NCI-H2107 (cell line): Measurements from ENCODE around the gene GABRG3.

Source experiments
- DNase-seq: peaks from one replicate; lab custom pipeline; 2025; lab: John Stamatoyannopoulos, UW

GABRG3 gene

GRCh38 chr15:27064080-27064479 lies 93.1 kb downstream of the GABRG3 start:
- no peak for DNase-seq

GRCh38 chr15:27065151-27065550 lies 94.2 kb downstream of the GABRG3 start:
- no peak for DNase-seq

- no peak for DNase-seq
Measured at GRCh38 chr15:27065785-27066184, 94.8 kb downstream of the GABRG3 start.

DNA sequence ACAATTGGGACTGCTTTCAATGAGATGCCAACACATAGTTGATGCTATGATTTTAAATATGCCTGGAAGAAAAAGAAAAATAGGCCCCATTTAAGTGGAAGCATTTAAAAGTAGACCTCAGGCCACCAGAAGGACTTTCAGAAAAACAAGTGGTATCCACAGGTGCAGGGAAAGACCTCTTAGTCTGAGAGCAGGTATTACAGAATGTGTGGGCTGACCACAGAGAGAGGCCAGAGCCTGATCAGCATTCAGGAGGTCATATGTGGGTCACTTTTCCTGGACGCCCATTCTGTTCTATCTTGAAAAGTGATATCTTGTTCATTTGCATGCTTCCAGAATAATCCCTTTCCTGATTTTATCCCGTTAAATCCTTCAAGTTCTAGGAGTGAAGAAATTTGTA lies 95.5 kb downstream of the GABRG3 start:
- DNase-seq, result no peak

DNA sequence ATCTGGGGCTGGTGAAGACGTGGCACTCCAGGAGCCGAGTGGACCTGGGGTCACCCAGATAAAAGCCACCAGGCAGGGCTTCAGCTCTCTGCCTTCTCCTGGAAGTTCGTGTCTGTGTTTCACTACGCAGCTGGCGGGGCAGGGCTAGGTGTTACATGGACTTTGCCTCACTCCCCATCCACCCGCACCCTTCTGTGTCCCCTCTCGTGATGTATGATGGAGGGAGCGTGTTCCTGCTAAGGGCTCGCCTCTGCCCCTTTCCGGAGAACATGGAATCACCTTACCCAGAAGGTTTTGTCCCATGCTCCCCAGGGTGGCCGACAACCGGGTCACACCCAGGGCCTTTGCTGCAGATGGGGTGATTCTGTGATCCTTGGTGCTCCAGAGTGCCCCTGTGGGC lies 96.2 kb downstream of the GABRG3 start:
- DNase-seq, result no peak

GRCh38 chr15:27070841-27071240 lies 99.9 kb downstream of the GABRG3 start:
- DNase-seq, result no peak

DNA sequence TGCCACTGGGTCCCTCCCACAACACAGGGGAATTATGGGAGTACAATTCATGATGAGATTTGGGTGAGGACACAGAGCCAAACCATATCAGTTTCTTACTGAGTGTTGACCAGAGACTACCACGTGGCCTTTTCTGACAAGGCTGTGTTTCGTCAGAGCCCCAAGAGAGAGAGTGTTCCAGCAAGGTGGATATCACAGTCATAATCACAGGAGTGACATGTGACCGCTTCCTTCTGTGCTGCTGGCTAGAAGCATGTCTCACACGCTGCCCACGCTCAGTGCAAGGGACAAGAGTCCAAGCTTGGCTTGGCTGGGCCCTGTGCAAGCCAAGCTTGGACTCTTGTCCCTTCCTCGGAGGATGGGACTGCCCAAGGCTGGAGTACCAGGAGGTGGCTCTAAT lies 103.2 kb downstream of the GABRG3 start:
- no peak for DNase-seq

DNA sequence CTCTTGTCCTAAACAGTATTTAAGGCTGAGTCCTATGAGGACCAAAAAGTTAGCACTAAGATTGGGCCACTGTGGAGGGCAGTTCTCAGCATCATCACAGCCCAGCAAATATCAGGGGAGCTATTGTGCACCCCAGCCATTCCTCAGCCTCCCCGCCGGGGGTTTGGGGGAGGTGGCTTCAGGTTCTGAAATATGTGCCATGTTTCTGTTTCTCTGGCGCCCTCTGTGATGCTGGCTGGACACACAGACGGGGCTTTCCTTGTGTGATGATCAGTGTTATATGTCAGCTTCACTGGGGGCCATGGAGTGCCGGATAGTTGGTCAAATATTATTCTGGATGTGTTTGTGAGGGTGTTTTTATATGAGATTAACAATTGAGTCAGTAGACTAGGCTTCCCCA lies 106.8 kb downstream of the GABRG3 start:
- no peak for DNase-seq

DNA sequence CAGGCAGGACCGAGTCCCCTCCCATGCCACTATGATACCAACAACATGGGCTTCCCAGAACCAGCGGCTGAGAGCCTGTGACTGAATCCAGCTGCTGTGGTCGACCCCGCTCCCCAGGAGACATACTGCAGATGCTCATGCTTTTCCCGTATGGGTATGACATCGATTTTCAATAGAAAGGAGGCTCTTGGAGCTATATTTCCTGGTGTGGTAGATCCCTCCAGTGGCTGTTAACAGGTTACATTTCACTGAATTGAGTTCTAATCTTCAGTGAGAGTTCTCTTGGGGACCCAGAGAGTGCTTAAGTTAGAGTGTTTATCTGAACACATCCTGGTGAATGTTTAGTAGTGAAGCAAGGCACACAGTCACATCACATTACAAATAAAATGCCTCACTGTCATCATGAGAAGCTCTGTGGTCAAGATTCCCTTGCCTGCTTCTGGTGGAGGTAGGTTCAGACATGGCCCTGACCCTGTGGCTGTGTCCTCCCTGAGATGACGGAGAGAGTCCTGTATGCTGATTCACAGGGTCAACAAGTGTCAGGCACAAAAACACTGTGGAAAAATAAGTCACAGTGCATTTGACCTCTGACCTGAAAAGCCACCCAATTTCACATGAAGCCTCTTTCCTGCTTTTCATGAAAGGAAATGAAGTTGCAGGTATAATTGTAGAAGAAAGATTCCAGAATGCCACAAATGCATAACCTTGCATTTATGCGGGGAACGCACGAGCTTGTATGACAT lies 110.9 kb downstream of the GABRG3 start:
- no peak for DNase-seq

GRCh38 chr15:27082526-27082925 lies 111.5 kb downstream of the GABRG3 start:
- DNase-seq, result no peak

DNA sequence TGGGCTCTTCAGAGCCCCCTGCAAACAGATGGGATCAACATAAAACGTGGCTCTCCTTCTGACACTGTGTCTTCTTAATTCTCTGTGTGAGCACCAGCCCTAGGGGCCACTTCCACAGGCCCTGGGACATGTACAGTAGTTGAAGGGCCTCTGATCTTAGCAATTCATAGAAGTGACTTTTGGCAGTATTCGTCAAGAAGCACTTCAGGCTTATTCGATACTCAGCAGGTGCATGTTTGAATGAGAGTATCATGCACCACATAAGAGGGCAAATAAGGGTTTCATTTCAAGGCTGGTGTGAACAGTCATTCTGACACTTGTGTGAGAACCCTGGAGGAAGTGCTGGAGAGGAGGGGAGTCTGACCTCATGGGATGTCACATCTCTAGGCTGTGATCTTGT lies 113.9 kb downstream of the GABRG3 start:
- DNase-seq, result no peak

GRCh38 chr15:27086149-27086548 lies 115.2 kb downstream of the GABRG3 start:
- DNase-seq, result no peak

GRCh38 chr15:27086805-27087204 lies 115.8 kb downstream of the GABRG3 start:
- DNase-seq, result no peak

- DNase-seq, result no peak
Measured at GRCh38 chr15:27087651-27088583, 116.9 kb downstream of the GABRG3 start.

DNA sequence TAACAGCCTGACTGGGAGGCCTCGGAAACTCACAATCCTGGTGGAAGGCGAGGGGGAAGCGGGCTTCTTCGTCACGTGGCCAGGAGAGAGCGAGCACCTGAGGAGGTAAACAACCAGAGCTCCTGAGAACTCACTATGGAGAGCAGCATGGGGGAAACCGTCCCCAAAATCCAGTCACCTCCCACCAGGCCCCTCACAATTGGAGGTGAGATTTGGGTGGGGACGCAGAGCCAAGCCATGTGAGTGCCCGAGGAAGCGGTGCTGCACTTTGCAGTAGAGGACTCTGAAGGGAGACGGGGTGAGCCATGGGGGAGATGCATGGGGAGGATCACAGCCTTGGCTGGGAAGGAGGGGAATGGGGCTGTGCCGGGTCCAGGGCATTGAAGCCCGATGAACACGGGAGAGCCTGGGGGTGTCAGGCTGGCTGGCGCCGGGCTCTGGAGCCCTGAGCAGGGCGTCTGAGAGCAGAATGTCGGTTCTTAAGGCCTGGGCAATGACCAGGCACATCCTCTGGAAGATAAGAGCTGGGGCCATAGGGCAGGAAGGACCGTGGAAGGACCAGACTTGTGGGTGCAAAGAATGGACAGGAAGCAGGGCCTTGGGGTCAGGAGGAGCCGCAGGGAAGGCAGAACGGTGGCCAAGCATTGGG lies 117.7 kb downstream of the GABRG3 start:
- DNase-seq, result no peak

DNA sequence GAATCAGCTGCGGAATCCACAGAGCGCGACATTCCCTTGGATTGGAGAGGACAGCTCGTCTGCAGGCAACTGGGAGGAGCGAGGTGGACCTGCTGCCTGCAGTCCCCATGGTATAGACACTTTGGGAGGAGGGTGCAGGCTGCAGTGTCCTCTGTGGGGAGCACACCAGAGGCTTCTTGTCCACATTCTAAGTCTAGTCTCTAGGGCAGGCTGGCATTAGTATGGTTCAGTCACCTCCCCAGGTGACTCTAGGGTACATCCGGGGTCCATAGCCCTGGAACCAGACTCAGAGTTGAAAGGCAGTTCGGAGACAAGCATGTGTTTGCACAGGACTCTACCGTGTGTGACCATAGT lies 118.2 kb downstream of the GABRG3 start:
- no peak for DNase-seq

DNA sequence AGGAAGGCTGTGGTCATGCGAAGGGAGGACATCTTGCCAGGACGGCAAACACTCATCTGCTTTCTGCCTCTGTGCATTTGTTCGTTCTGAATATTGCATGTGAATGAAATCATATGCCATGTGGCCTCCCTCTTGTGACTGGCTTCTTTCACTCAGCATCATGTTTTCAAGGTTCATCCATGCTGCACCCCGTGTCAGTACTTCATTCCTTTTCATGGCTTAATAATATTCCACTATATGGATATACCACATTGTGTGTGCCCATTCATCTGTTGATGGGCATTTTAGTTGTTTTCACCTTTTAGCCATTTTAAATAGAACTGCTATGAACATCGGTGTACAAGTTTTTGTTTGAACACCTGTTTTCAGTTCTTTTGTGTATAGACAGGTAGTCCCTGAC lies 118.7 kb downstream of the GABRG3 start:
- DNase-seq, result no peak

- DNase-seq, result no peak
Measured at GRCh38 chr15:27091270-27091940, 120.4 kb downstream of the GABRG3 start.

DNA sequence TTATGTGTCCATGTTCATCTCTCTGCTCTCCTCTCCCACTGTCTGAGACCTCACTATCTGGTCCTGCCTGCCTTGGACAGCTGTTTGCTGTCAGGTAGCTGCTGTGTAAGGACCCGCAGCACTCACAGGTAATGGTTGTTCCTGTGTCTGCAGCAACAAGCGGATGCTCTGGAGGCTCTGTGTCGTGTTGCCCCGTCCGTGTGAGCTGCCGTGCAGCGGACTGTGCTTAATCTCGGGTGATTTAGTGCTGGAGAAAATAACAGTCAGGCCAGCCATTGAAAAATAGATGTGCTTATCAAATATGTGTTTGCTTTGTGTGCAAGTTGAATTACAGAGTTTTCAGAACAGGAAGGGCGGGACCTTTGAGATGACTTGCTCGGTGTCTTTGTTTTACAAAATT lies 121.4 kb downstream of the GABRG3 start:
- no peak for DNase-seq

DNA sequence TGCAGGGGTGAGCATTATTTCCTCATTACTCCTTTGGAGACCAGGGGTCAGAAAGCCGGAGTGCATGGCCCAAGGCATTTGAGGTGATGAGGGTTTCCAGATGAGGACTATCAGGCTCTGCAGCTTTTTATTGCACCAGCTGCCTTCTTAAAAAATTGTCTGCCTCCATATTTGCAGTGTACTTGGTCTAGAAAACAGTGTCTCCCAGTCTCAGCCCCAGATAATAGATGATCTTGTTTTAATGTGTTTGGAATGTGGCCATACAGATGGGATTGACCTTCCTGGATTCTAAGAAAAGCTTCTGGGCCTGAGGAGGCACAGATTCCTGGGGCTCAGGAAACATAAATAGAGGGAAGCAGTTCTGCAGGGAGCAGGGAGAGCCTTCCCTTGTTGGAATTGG lies 123.3 kb downstream of the GABRG3 start:
- no peak for DNase-seq

DNA sequence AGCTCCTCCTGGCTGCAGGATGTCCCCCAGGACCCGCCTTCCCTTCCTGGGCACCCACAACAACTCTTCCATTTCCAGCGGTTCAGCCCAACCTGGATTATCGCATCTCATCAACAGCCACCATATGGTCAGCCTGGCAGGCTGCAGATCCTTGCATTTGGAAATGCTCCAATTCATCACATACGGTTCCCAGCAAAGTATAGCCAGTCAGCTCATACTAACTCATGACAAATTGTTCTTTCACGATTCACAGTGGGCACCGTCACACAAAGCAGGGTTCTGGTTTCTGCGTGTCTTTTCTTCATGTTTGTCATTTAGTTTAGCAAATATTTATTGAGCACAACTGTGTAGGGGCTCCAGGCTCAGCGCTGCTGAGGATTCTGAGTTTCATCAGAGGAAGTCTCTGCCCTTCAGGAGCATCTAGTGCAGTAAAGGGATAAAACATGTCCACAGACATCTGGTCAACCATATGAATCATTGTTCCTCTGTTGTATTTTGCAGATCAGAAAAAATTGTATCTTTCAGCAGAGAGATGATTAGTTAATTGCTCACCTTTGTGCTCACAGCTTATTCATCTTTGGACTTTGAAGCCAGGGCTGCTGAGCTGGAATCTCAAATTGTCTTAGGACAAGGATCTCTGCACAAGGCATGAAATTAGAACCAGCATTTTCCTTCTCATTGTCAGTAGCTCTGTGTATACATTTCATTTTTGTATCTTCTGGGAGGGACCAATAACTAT lies 125.1 kb downstream of the GABRG3 start:
- no peak for DNase-seq

DNA sequence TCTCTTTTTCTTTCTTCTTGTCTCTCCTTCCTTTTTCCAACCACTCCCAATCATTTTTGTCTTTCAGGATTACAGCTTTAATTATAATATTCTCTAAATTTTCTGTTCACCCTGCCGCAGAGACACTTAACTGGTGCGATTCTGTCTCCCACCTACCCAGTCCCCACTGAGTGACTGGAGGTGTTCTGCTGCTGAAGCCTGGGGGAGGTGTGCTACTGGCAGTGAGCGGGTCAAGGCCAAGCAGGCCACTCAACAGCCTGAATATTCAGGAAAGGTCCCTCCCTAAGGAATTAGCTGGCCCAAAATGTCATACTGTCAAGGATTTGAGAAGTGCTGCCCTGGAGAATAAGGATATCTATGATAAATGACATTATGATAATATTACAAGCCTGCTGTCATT lies 126.5 kb downstream of the GABRG3 start:
- no peak for DNase-seq
